Measurements from ENCODE around the gene MYL2.

Gene MYL2

GRCh38 chr12:110872100-110872499 lies 48.3 kb downstream of the MYL2 start:
- no peak overlapping the region for H3K27ac ChIP-seq
- no peak for TF ChIP-seq CTCF (IDR thresholded peaks at IDR 0.05)
- TF ChIP-seq ZFX (IDR thresholded peaks at IDR 0.05; ENCODE audit: borderline replicate concordance), result no peak

GRCh38 chr12:110869803-110870202 lies 50.6 kb downstream of the MYL2 start:
- TF ChIP-seq CTCF (IDR thresholded peaks at IDR 0.05) (no peak), ZFX (IDR thresholded peaks at IDR 0.05; ENCODE audit: borderline replicate concordance) (no peak)
- no peak overlapping the region for H3K27ac ChIP-seq

GRCh38 chr12:110869026-110869425 lies 51.4 kb downstream of the MYL2 start:
- no peak for TF ChIP-seq CTCF (IDR thresholded peaks at IDR 0.05)
- TF ChIP-seq ZFX (IDR thresholded peaks at IDR 0.05; ENCODE audit: borderline replicate concordance), result no peak

GRCh38 chr12:110865521-110865920 lies 54.9 kb downstream of the MYL2 start:
- no peak for TF ChIP-seq ZFX (IDR thresholded peaks at IDR 0.05; ENCODE audit: borderline replicate concordance)
- TF ChIP-seq CTCF (IDR thresholded peaks at IDR 0.05), result no peak
- no peak overlapping the region for H3K27ac ChIP-seq

More at GRCh38 chr12:110869026-110869425, 51.4 kb downstream of the MYL2 start:
- H3K27ac ChIP-seq, result no peak overlapping the region

GRCh38 chr12:110863161-110863560 lies 57.2 kb downstream of the MYL2 start:
- no peak overlapping the region for H3K27ac ChIP-seq

GRCh38 chr12:110862329-110862728 lies 58.0 kb downstream of the MYL2 start:
- H3K27ac ChIP-seq, result no peak overlapping the region
- TF ChIP-seq ZFX (IDR thresholded peaks at IDR 0.05; ENCODE audit: borderline replicate concordance) (no peak), CTCF (IDR thresholded peaks at IDR 0.05) (no peak)

More at GRCh38 chr12:110863161-110863560, 57.2 kb downstream of the MYL2 start:
- no peak for TF ChIP-seq CTCF (IDR thresholded peaks at IDR 0.05)
- TF ChIP-seq ZFX (IDR thresholded peaks at IDR 0.05; ENCODE audit: borderline replicate concordance), result no peak

- TF ChIP-seq ZFX (IDR thresholded peaks at IDR 0.05; ENCODE audit: borderline replicate concordance), result no peak
- TF ChIP-seq CTCF (IDR thresholded peaks at IDR 0.05), result peak; percentile 30
- no peak overlapping the region for H3K27ac ChIP-seq
Measured at GRCh38 chr12:110861729-110862128, 58.6 kb downstream of the MYL2 start.

Measured in 22Rv1 (cell line).